Stomach (tissue), 4 donors: Measurements from ENCODE around the gene PRKG2.

Experiments used
- EP300 ChIP-seq: sonication (generic); formaldehyde crosslinking; IDR thresholded peaks from one replicate; pipeline ENCODE4 v1.6.1; 2017; ENCODE audit warnings: antibody characterized with exemption
- POLR2A ChIP-seq, 4 donors: fragments of 450-650 bp; IDR thresholded peaks; one replicate each; pipeline ENCODE4 v1.6.1; 2016; ENCODE audit warnings: antibody characterized with exemption in 4 of 4, control low read depth in 2 of 4, mild to moderate bottlenecking in 1 of 4, moderate library complexity in 1 of 4
- POLR2AphosphoS5 ChIP-seq, 3 donors: sonication (generic); formaldehyde crosslinking; IDR thresholded peaks; one replicate each; pipeline ENCODE4 v1.6.1; 2016; ENCODE audit warnings: antibody characterized with exemption in 3 of 3
- TF ChIP-seq, protein P1 (sequence below), 7 experiments: fragments of 450-650 bp in 4 of 7; fragments of 200-600 bp in 3 of 7; sonication (generic) in 3 of 7; IDR thresholded peaks; one replicate each; pipeline ENCODE4 v1.5.1; 2016 to 2019; ENCODE audit warnings: antibody characterized with exemption in 7 of 7, control low read depth in 2 of 7, mild to moderate bottlenecking in 1 of 7

DNA sequence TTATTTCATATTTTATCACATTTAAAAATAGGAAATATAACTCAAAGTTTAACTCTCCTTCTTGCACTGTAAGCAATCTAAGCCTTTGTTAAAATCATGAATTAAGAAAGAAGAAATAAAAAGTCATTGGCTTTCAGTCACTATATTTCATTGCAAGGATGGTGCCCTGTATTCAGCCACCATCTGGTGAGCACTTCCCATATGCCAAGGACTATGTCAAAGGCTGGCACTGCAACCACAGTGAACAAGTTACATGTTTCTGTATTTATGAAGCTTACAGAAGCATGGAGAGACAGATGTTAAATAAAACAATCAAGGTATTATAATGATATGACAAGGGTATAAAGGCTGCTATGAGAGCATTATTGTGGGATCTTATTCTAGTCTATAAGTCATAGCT is 68.6 kb downstream of the PRKG2 start:
- TF ChIP-seq EP300 (no peak), POLR2A (IDR thresholded peaks at IDR 0.05) (no peak), POLR2AphosphoS5 (IDR thresholded peaks at IDR 0.05) (no peak)
- TF ChIP-seq, protein P1, sequence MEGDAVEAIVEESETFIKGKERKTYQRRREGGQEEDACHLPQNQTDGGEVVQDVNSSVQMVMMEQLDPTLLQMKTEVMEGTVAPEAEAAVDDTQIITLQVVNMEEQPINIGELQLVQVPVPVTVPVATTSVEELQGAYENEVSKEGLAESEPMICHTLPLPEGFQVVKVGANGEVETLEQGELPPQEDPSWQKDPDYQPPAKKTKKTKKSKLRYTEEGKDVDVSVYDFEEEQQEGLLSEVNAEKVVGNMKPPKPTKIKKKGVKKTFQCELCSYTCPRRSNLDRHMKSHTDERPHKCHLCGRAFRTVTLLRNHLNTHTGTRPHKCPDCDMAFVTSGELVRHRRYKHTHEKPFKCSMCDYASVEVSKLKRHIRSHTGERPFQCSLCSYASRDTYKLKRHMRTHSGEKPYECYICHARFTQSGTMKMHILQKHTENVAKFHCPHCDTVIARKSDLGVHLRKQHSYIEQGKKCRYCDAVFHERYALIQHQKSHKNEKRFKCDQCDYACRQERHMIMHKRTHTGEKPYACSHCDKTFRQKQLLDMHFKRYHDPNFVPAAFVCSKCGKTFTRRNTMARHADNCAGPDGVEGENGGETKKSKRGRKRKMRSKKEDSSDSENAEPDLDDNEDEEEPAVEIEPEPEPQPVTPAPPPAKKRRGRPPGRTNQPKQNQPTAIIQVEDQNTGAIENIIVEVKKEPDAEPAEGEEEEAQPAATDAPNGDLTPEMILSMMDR (IDR thresholded peaks at IDR 0.05) = no peak
